ENCODE data around the gene BAG5.
A peak's percentile ranks its signal among the peaks of the same experiment; 100 is the strongest.
"Not testable (repeated sequence)": the region's sequence is repeated elsewhere in the genome, so short reads cannot be mapped to it uniquely, and the experiment has no call there.

The BAG5 gene

DNA sequence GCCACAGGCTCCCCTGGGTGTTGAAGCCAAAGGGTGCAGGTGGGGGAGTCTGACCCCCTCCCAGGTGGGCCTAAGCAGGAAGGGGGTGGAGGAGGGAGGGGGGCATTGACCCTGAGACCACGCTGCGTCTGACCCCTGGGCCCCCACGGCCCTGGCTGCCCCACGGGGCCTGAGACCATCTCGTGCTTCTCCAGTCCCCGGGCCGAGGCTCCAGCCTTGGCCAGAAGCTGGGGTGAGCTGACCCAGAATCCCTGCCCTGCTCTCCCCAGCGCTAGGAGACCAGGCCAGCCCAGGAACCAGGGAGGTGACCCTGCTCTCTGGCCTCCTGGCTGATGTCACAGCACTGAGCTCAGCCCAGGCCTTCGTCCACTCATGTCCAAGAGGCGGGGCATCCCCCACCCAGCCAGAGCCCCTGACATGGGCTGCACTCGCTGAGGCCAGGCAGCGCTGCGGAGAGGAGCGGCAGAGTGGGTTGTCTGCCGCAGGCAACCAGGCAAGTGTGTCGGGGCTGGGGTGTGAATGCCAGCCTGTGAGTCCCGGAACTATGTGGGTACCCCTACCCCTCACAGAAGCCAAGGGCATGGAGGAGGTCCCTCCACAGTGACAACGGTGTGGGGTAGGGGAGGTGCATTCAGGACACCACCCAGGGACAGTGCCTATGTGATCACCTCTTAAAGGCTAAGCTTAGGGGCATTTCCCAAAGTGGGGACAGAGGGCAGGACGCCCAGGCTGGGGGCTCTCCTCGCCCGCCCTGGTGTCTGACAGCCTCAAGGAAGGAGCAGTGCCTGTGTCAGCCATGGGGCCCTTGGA is 27.2 kb downstream of the BAG5 start:
- no peak for FAIRE-seq
- no peak for DNase-seq (ENCODE audit: low spot score)

- FAIRE-seq (no peak), DNase-seq (ENCODE audit: low spot score) (no peak)
Observed at GRCh38 chr14:103534576-103535061, 27.8 kb downstream of the BAG5 start.

GRCh38 chr14:103533999-103534575 is 28.4 kb downstream of the BAG5 start:
- no peak for FAIRE-seq

GRCh38 chr14:103533137-103533998 is 29.1 kb downstream of the BAG5 start:
- DNase-seq (ENCODE audit: low spot score) (no peak), FAIRE-seq (no peak)

More at GRCh38 chr14:103533999-103534575, 28.4 kb downstream of the BAG5 start:
- DNase-seq (ENCODE audit: low spot score): no peak

DNA sequence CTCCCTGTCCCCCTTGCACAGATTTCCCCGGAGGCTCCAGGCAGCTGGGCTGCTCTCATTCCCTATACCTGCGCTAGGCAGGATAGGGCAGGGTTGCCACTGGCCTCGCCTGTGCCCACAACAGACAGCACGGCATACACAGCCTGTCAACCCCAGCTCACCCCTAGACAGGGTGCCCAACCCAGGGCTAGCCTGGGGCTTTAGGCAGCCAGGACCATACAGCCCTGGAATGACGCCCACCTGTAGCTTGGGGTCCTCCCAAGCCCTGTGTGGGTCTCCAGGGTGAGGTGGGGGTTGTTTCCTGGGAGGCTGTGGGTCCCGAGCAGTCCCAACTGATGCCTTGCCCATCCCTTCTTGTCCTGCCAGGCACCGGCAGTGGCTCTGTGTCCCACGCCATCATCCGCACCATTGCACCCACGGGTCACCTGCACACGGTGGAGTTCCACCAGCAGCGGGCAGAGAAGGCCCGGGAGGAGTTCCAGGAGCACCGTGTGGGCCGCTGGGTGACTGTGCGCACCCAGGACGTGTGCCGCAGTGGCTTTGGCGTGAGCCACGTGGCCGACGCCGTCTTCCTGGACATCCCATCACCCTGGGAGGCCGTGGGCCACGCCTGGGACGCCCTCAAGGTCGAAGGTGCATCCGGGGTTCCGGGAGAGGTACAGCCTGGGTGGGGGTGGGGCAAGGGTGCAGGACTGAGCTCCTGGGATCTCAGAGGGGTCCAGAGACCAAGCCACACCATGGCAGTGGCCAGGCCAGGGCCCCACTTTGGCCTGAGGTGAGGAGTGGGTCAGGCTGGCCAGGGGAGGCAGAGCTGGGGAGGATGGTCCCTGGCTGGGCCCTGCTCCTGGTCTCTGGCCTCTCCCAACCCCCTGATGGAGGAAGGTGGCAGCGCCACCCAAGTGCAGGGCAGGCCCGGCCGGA is 30.0 kb downstream of the BAG5 start:
- FAIRE-seq (no peak), DNase-seq (ENCODE audit: low spot score) (no peak)

DNA sequence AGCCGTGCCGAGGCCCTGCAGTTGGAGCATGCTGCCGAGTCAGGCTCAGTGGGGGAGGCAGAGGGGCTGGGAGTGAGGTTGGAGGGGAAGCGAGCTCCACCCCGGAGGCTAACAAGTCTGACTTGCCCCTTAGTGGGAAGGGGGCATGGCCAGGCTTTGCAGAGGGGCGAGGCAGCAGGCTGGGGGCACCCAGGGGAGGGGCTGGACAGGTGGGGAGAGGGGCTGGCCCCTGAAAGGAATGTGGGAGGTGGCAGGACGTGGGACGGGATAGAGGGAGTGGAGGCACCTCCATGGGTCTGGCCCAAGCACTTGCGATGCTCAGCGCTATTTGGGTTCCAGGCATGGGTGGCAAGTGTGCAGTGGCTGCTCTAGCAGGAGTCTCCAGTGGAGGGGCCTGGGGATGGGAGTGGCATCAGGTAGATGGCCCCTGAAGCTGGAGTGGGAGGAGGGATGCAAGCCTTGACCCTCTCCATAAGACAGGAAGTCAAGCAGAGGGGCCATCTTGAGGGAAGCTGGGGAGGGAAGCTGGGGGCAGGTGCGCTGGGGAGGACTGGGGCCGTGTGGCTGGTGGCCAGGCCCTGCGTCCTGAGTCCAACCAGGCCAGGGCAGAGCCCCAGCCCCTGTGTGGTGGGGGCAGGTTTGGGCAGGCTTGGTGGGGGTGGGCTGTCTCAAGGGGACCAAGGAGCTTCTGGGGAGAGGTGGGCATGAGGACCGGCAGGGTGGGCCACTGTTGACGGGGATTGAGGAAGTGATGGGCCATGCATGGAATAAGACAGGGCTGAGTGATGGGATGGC is 30.8 kb downstream of the BAG5 start:
- DNase-seq (ENCODE audit: low spot score) (no peak), FAIRE-seq (no peak)

- no peak for DNase-seq (ENCODE audit: low spot score)
- no peak for FAIRE-seq
Observed at GRCh38 chr14:103530831-103531230, 31.6 kb downstream of the BAG5 start.

DNA sequence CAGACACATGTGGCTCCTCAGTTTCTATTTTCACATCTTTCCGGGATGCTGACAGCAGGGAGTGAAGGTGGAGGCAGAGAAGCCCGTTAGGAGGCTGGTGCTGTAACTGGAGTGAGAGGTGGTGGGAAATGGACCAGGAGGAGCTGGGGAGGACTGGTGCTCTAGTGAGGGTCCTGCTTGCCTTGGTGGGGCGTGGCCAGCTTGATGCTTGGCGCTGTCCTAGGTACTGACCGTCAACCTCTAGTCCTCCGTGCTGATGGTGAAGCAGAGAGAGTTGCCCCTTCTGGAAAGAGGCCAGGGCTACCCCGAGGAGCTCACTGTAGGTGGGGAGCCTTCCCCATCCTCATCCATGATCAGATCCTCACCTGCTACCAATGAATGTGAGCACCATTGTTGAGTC is 32.1 kb downstream of the BAG5 start:
- FAIRE-seq (no peak), DNase-seq (ENCODE audit: low spot score) (no peak)

- FAIRE-seq (no peak), DNase-seq (ENCODE audit: low spot score) (no peak)
Observed at GRCh38 chr14:103529383-103530365, 32.8 kb downstream of the BAG5 start.

- FAIRE-seq: no peak
Observed at GRCh38 chr14:103528587-103529382, 33.7 kb downstream of the BAG5 start, which contains the start of gene TRMT61A. TSS of gene TRMT61A (plus strand) at chr14:103529196. CDS start at chr14:103529979, 783 bp downstream.

DNA sequence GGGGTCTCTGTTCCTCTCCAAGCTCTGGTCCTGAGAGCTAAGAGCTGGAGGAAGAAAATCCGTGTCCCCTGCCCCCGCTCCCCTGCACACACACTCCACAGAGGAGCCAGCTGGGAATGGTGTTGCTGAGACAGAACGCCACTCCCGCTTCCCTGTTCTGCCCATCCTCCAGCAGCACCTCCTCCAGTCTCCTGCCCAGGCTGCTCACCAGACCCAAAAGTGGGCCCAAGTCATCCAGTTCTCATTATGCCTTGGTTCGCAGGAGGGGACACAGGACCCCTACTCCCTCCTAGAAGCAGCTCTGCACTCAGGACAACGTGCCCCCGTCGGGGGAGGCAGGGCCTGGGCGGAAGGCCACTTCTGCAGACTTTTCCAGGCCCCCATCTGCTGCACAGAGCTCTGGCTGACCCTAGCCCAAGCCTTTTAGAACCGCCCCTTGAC is 34.3 kb downstream of the BAG5 start:
- FAIRE-seq: no peak
- DNase-seq (ENCODE audit: low spot score): no peak

More at GRCh38 chr14:103528587-103529382, 33.7 kb downstream of the BAG5 start, which contains the start of gene TRMT61A:
- DNase-seq (ENCODE audit: low spot score): peak; percentile 89

GRCh38 chr14:103527408-103528145 is 34.9 kb downstream of the BAG5 start:
- FAIRE-seq (no peak), DNase-seq (ENCODE audit: low spot score) (no peak)

- no peak for DNase-seq (ENCODE audit: low spot score)
Observed at GRCh38 chr14:103526914-103527248, 35.6 kb downstream of the BAG5 start.

GRCh38 chr14:103526247-103526913 is 36.1 kb downstream of the BAG5 start:
- no peak for DNase-seq (ENCODE audit: low spot score)

More at GRCh38 chr14:103526914-103527248, 35.6 kb downstream of the BAG5 start:
- FAIRE-seq: no peak

DNA sequence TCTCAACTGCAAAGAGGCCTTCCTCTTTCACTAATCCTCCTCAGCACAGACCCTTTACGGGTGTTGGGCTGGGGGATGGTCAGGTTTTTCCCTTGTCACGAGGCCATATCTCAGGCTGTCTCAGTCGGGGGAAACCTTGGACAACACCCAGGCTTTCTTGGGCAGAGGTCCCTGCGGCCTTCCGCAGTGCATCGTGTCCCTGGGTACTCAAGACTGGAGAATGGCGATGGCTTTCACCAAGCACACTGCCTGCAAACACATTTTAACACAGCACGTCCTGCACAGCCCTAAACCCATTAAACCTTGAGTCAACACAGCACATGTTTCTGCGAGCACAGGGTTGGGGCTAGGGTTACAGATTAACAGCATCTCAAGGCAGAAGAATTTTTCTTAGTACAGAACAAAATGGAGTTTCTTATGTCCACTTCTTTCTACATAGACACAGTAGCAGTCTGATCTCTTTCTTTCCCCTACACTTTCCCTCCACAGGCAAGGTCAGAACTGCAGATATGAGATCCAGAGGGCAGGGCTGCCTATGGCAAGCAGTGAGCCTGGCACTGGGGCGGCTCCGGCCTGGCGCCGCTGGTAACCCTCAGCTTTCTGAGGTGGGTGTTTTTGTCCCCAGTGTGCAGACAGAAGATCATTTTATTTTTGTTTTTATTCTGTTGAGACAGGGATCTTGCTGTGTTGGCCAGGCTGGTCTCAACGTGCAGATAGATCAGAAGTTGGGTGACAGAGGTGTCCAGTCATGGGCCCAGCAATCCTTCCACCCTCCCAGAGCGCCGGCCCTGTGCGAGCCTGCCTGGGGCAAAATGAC is 36.8 kb downstream of the BAG5 start:
- FAIRE-seq; DNase-seq (ENCODE audit: low spot score): not testable (repeated sequence)

More at GRCh38 chr14:103526247-103526913, 36.1 kb downstream of the BAG5 start:
- no peak for FAIRE-seq

Data from urothelium cell line (cell line).